Endometrial microvascular endothelial cells (primary cell): Measurements from ENCODE around the gene GPC6. TPM values are rescaled to one million over a fixed set of nuclear protein-coding genes. Genes with fewer than 3 reads are reported as not detected.
"Not testable (repeated sequence)": the region's sequence is repeated elsewhere in the genome, so short reads cannot be mapped to it uniquely, and the experiment has no call there.

Source experiments
- in situ Hi-C: cut with HindIII; loops from 2 replicates; pipeline ENCODE4 v1.10.0; 2017; ENCODE audit warnings: low sequenced_read_pairs, low pct_unique_long_range_greater_than_20kb; ENCODE audit errors: inconsistent ontology term
- total RNA-seq: library from RNA; depleted of rRNA; stranded (reverse); fragments of >200 nt; gene quantifications from one replicate; pipeline ENCODE4 v1.2.3, GENCODE V29; 2015; ENCODE audit errors: inconsistent ontology term

GPC6 gene
- total RNA-seq, 1 donor from 2014 or later = 0.46 TPM

DNA sequence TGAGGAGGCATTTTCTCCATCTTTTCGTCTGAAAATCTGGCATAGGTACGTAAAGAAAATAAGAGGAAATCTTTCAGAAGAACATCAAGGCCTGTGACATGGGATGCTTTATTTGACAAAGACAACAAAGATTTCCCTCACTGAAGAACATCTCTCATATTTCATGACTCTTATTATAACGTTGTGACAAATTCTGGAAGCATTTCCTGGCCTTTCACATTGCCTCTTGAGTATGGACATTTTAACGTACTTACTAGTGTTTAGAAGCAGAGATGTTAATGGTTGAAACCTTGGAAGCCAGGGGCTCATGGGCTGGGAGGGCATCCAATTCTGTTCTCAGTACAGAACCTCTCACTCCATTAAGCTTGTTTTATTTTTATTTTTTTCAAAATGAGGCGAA lies 1042.1 kb downstream of the GPC6 start:
- in situ Hi-C loops = no loop called here

DNA sequence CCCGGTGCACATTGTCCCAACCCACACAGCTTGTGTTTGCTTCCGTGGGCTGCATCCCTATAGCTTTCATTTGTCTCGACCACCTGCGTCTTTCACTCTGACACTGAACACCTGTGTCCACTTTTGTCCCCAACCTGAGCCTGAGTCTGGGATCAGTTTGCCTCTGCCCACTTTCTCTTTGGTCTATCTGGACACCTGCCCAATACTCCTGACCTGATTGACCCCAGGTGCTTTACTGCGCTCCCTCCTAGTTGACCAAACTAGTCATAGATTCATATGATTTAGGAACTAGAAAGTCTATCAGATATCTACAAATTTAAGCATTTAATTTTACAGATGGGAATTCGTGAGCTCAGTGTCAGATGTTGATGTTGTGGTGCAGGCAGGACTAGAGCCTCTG lies 1043.0 kb downstream of the GPC6 start:
- in situ Hi-C loops = no loop called here

DNA sequence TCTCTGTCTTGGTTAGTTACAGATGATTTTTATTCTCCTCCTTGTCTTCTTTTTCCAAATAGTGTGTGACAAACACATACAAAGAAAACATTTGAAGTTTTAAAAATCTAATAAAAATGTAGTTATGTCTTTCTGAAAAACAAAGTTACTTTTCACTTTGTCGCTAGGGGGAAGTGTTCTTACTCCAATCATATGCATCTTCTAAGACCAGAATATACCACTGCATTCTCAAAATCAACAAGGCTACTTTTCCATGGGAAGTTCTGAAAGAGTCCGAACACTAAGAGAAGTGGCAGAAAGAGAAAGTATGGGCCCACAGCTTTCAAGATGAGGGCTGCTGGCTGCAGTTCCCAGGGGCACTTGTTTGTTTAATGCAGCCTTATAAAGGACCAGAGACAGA lies 1043.9 kb downstream of the GPC6 start:
- in situ Hi-C loops = no loop called here

DNA sequence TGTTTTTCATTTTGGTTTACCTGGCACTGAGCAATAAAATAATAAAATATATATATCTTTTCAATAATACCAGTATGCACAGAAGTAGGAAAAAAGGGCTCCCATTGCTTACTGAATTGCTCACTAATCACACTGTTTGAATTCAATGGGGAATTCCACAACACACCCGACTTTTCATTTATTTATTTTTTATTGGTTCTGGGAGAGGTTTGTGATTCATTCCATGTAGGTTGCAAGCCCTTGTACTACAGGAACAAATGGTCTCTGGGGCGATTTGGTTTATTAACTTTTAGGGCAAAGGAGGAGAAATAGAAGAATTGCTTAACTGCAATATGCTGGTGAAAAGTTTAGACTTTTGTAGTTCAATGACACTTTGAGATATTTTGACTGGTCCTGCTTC lies 1045.4 kb downstream of the GPC6 start:
- in situ Hi-C loops = no loop called here

DNA sequence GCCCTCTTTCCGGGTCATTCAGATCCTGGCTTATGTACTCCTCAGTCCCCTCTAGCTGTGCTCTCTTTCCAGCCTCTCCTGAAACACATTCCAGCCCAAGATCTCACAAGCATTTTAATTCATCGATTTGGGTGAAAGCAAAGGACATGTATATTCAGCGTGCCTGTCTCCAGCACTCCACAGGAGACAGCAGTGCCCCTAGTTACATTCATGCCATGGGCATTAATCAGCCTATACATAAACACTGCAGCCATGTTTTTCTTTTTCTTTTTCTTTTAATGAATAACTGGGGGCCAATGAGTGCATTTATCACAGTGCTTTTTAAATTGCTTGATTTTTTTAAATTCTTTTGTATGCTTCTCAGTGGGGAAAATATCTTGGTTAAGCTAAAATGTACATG lies 1053.7 kb downstream of the GPC6 start:
- in situ Hi-C loops = no loop called here

DNA sequence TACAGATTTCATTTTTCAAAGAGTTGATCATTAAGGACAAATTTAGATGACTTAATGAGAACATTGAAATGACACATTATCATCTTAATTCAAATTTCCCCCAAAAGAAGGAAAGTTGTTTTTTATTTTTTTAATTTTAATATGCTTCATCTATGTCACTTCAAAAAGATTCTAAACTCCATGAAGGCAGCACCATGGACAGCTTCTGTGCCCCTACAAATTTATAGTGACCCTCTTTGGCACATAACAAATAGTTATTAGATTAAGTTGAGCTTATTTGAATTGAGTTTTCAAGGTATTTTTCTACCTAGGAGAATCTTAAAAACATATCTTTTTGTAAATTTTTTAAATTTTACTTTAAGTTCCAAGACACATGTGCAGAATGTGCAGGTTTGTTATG lies 1054.2 kb downstream of the GPC6 start:
- in situ Hi-C loops = no loop called here

DNA sequence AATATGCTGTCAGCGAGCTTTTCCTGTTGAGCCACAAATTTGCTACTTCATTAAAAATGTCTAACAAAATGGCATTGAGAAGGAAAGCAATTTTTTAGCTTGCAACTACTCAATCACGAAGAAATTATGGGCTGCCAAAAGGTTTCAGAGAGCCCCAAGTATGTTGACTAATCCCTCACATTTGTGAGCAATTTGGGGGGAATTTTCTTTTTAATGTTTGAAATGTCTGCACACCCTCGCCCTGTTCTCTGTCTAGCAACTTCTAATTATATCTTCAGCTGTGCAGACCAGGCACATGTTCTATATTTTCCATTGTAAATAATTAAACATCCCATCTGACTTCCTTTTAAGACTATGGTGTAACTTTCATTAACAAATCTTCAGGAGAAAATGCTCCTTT lies 1060.0 kb downstream of the GPC6 start:
- in situ Hi-C loops = no loop called here

DNA sequence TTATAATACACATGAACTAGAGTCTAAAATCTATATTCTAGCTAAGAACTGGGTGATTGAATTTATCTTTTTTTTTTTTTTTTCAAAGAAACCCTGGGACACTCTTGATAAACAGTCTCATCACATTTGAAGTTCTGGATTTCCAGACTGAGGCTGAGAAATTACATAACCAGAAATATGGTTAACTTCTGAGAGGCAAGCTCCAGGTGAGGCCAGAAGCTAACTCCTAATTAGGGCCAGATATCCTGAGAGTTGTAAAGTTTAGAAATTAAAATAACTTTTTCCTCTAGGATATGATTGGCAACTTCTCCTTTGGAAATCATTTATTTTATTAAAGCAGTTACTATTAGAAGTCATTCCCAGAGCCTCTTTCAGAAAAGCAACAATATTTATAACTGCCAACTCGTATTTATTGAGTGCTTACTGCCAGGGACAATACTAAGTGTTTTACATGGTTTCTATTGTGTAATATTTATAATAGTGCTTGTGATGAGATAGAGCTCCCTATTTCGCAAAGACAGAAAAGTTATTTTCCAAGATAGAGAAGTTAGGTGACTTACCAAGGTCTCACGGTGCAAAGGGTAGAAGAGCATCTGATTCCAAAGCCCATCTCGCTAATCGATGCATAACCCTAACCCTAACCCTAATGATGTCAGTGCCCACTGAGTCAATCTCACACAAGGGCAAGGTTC lies 1065.2 kb downstream of the GPC6 start:
- in situ Hi-C loops = no loop called here

DNA sequence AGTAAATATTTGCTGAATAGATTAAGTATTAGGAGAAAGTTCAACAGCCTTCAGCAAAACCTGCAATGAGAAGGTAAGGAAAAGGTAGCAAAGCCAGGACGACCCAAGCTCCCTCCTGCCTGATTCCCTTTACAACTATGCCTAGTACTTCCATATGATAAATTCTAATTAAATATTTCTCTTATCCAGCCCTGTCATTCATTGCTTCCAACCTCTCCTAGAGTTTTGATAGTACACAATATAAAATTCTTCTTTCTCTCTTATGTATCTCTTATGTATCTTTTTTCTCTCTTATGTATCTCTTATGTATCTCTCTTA lies 1065.7 kb downstream of the GPC6 start:
- in situ Hi-C loops = no loop called here

DNA sequence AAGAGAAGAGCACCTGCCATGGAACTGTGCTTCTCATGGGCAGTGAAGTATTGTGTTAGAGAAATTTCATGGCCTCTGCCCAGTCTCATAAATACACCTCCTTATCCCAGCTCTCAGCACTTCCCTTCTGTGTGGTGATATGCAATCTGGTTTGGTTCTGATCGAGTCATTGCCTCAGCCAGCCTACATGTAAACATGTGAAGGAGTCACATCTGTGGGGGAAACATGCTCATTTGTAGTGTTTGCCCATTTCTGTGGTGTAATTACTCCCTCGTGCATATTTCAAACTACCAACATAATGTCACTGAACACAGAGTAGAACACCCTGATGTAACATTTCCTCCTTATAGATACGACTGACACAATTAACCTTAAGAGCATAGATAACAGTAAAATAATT lies 1069.9 kb downstream of the GPC6 start:
- in situ Hi-C loops = no loop called here

DNA sequence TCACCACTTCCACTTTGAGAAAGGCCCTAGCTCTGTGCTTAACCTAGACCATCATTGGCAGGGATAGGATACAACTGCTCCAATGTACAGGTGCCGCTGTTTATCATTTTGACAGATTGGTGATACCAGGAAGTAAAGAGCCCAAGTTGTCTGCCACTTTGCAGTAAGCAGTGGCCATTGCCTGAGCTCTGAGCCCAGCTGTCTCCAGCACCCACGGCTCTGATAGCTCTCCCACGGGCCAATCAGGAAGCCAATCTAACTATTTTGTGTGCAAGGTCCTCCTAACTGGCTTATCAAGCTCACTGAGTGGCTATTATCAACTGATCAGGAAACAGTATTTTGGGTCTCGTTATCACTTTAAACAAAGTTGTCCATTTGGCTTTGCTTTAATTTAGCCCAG lies 1071.7 kb downstream of the GPC6 start:
- in situ Hi-C loops = no loop called here

DNA sequence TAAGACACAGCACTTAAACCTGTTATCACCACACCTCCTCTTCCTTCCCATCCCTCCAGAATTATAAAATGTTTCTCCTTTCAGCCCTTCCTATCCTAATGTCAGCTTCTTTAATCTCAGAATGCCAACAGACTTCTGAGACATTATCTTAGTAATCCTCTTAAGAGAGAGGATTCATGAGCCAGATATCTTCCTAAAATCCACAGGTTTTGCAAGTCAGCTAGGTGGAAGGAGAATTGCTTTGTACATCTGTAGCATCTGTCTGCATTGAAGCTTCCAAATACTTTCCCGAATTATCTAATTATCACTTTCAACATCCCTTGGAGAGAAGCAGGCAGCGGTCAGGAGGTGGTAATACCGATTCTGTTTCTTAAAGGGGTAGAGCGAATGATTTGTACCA lies 1073.8 kb downstream of the GPC6 start:
- in situ Hi-C loops = no loop called here

DNA sequence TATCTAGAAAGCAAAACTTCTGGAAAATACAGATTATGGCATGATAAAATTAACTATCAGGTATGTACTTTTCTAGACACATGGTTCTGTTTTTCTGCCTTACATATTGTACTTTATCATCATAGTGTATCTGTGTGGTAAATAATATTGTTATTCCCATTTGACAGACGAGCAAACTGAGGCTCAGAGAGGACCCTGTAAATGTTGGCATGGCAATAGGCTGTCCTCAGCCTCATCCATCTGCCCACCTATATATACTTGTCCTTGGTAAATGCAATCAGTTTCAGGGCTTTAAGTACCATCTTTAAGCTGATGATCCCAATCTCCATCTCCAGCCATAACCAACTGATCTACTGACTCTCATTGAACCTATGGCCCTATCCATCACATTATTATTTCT lies 1074.9 kb downstream of the GPC6 start:
- in situ Hi-C loops = no loop called here

DNA sequence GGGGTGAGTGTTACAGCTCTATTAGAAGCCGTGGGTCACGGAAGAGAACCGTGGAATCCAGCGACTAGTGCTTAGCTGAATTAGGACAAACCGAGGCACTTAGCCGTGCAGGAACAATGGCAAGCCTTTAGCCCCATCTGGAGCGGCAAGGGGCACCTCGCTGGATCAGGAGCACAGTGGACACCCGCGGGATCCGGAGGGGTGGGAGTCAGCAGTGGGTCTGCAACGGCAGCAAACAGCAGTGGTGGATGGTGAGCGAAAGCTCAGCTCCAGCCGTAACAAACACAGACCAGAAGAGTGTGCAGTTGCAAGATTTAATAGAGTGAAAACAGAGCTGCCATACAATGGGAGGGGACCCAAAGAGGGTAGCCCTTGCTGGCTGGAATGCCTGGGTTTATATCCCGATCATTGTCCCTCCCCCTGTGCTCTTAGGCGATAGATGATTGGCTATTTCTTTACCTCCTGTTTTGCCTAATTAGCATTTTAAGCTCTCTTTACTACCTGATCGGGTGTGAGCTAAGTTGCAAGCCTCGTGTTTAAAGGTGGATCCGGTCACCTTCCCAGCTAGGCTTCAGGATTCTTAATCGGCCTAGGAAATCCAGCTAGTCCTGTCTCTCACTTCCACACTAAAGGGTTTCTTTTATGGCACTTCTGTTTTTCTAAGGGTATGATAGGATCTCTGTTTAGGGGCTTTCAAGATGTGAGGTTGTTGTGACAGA lies 1076.4 kb downstream of the GPC6 start:
- in situ Hi-C loops = not testable (repeated sequence)

DNA sequence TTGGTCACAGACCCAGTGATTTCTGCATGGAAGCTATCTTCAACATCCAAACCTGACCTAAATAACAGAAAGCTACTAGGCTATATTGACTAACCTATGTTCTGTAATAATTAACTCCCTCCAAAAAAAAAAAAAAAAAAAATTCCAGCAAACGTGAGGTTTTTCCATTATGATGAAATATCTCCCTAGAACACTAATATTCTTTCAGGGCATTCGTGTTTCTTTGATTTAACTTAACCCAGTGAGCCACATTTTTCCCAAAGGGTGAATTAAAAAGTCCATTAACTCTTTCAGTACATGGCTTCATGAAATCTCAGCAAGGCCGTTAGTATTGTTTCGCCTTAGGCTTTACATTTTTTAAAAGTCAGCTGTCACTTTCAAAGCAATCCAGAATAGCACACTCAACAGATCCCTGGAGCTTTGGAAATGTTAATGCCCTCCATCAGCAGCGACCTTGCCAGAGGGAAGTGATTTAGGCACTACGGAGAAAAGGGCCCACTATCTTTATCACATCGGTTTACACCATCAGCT lies 1077.1 kb downstream of the GPC6 start:
- in situ Hi-C loops = no loop called here

DNA sequence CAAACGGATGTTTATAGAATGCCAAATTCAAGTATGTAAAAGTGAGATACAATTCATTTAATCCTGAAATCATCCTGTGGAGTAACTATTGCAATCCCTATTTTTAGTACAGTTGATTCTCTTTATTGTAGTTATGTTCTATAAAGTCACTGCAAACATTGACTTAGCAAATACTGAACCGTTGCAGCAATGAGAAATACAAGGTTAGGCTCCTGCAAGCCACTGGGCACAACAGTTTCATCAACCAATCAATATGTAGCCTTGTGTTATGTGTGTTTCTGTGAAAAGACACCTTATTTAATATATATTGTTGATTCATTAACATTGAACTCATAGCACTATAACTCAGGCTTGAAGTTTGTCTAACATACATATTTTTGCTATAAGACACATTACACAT lies 1078.4 kb downstream of the GPC6 start:
- in situ Hi-C loops = no loop called here

DNA sequence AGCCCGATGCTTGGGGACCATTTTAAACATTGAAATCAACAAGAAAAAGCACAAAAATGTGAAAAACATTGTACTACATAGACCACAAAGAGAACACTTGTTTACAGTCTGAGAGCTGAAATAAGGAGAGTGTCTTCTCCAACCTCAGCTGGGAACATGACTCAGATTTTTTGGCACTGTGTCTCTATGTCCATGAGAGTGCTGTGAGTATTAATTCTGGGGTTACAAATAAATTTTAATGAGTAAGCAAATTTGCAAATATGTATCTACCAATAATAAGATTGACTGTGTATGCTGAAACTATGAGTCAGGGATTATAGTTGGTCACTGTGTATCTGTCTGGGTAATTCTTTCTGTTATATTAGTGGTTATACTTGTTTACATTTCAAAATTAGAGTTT lies 1078.9 kb downstream of the GPC6 start:
- in situ Hi-C loops = no loop called here

DNA sequence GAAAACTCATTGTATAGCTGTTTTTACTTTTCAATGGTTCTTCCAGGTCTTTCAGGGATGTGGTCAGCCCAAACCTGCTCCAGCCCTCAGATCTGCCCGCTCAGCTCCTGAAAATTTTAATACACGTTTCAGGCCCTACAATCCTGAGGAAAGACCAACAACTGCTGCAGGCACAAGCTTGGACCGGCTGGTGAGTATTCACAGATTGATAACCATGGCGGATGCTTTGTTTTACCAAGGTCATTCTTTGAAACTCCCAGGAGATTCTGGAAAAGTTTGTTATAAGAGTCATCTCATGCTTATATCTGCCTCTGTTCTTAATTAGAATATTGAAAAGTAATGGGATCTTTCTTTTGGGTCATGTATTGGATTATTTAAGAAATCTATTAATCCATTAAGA lies 1079.3 kb downstream of the GPC6 start:
- in situ Hi-C loops = no loop called here

DNA sequence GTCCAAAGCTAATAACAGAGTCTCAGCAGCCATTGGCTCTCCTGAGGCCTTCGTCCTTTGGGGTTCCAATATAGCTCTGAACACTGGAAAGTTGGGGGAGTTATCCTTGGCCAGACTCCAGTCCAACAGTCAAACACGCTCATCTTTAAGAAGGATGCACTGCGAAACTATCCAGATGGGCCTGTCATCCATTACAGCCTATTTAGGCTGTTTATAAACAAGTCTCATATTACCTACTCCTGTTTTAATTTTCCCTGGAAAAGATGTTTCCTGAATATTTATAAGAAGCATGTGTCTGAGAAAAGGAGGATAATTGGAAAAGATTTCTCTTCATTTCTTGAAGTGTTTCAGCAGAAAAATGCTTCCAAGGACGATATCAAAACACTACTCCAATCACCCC lies 1082.2 kb downstream of the GPC6 start:
- in situ Hi-C loops = no loop called here

DNA sequence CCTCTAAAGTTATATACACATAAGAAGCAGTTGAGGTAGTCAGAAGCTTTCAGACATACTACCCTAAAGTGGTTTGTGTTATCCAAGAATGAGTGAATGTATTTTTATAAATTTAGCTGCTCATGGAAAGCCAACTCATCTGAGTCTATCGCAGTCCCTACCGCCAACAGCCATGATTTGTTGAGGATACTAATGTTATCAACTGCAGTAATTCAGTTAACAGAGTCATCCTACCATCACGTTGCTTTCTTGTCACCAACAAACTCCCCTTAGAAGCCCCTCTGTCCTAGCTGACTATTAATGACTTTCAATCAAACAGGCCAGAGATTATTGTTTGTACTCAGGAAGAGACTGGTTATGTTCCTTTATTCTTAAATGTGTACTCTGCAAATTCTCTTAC lies 1083.0 kb downstream of the GPC6 start:
- in situ Hi-C loops = no loop called here
